Stimulated activated effector memory CD8-positive, alpha-beta T cell treated with anti-CD3 and anti-CD28 coated beads, Interleukin-12 subunit alpha, Interleukin-12 subunit beta, amount 100 ng/mL, for 72 hours (primary cell): Measurements from ENCODE around the gene TNIP3.

Experiments used
- ATAC-seq: fragments of 150-1000 bp; cut with Tn5 transposase; 2 replicates; pipeline ENCODE4 v1.10.0; 2021
- DNase-seq, 2 donors: peaks; one replicate each; pipeline ENCODE4 v3.0.0; 2021 to 2022; ENCODE audit warnings: low spot score in 2 of 2
- H3K27ac Mint-ChIP-seq: one replicate; pipeline ENCODE4 v1.8.0; 2022; ENCODE audit warnings: mild to moderate bottlenecking, mixed read lengths
- H3K36me3 Mint-ChIP-seq: one replicate; pipeline ENCODE4 v1.8.0; 2022; ENCODE audit warnings: mild to moderate bottlenecking, mixed read lengths
- H3K4me1 Mint-ChIP-seq: one replicate; pipeline ENCODE4 v1.8.0; 2022; ENCODE audit warnings: mixed read lengths
- H3K4me3 Mint-ChIP-seq: one replicate; pipeline ENCODE4 v1.8.0; 2022; ENCODE audit warnings: mild to moderate bottlenecking, mixed read lengths
- H3K9me3 Mint-ChIP-seq: one replicate; pipeline ENCODE4 v1.8.0; 2022; ENCODE audit warnings: mixed read lengths

Gene TNIP3

DNA sequence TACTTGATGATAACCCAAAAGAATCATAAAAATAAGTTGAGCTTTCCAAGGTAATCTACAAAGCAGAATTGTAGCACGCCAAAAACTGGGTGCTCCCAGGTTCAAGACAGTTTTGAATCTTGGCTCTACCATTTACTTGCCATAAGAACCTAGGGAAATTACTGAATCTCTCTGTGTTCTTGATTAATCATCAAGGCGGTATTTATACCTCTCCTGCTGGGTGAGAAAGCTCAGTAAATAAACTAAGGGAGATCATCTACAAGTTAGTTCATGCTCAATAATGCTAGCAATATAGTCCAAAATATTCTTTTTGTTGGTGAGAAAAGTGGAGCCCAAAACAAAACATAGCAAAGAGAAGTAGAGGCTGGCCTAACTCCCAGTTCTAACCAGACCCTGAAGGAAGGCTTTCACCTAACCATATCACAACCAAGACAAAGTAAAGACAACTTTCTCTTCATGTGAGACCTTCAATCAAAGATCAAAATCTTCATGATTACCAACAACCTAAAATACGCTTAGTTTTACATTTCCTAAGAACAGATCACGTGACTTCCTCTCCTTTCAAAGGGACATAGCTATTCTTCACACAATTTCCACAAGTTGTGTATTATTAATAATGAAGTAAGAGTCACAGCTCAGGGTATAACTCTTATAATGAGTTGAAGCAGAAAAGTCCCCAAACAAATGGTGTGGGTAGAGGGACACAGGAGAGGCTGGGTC, 34.4 kb downstream of the TNIP3 start:
- H3K4me3 Mint-ChIP-seq = no peak overlapping the region
- H3K9me3 Mint-ChIP-seq = no peaks in the 10 kb centered on the region
- peaks cover 21% of the 10 kb centered on the region for H3K4me1 Mint-ChIP-seq
- no peak overlapping the region for H3K27ac Mint-ChIP-seq
- DNase-seq = no peak
- no peak for ATAC-seq
- peaks cover 53% of the 10 kb centered on the region for H3K36me3 Mint-ChIP-seq

DNA sequence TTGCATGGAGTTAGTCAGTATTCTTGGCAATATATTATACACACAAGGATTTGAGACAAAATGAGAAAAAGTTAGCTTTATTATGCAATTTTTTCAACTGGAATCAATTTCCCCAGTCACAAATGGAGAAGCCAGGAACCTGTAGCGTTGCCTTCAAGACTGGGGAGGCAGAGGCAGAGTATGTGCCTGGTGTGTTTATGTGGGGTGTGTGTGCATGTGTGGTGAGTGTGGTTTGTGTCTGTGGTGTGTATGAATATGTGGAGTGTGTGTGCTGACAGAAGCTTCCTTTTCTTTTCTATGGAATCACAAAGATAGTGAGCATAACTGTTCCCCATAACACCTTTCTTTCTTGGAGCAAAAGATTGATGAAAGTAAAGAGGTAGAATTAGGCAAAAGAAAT, 37.0 kb downstream of the TNIP3 start:
- H3K4me1 Mint-ChIP-seq = peaks cover 21% of the 10 kb centered on the region
- DNase-seq (no peak), ATAC-seq (no peak)
- no peaks in the 10 kb centered on the region for H3K9me3 Mint-ChIP-seq
- no peak overlapping the region for H3K27ac Mint-ChIP-seq
- no peak overlapping the region for H3K4me3 Mint-ChIP-seq
- peaks cover 32% of the 10 kb centered on the region for H3K36me3 Mint-ChIP-seq

GRCh38 chr4:121126449-121127006, 37.6 kb downstream of the TNIP3 start:
- peaks cover 26% of the 10 kb centered on the region for H3K36me3 Mint-ChIP-seq
- ATAC-seq = no peak
- H3K4me3 Mint-ChIP-seq = no peak overlapping the region
- H3K9me3 Mint-ChIP-seq = no peaks in the 10 kb centered on the region
- peaks cover 21% of the 10 kb centered on the region for H3K4me1 Mint-ChIP-seq
- DNase-seq = no peak
- no peak overlapping the region for H3K27ac Mint-ChIP-seq

DNA sequence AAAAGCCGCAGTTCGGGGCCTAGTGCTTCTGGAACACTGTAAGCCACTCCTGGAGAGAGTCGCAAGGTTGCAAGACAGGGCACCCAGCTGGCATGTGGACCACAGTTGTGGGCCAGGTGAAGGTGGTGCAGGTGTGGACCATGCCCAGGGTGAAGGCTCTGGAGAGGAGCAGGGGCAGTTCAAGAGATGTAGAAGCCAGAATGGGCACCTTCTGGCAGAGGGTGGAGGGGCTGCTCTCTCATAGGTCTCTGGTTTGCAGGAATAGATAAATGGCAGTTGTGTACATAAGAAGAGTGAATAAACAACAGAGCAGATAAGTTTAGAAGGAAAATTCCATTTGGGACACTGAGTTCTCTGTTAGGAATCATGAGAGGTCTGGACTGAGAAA, 38.6 kb downstream of the TNIP3 start:
- DNase-seq (no peak), ATAC-seq (no peak)
- peaks cover 21% of the 10 kb centered on the region for H3K4me1 Mint-ChIP-seq
- peaks cover 22% of the 10 kb centered on the region for H3K36me3 Mint-ChIP-seq
- peak overlapping the region; percentile 76 for H3K27ac Mint-ChIP-seq
- H3K9me3 Mint-ChIP-seq = no peaks in the 10 kb centered on the region
- no peak overlapping the region for H3K4me3 Mint-ChIP-seq

- Mint-ChIP-seq H3K36me3 (peaks cover 5% of the 10 kb centered on the region), H3K4me3 (no peak overlapping the region), H3K27ac (no peak overlapping the region), H3K9me3 (no peaks in the 10 kb centered on the region), H3K4me1 (peaks cover 33% of the 10 kb centered on the region)
- ATAC-seq = no peak
- no peak for DNase-seq
Observed at GRCh38 chr4:121122661-121123060, 41.5 kb downstream of the TNIP3 start.

GRCh38 chr4:121119715-121120114, 44.4 kb downstream of the TNIP3 start:
- H3K36me3 Mint-ChIP-seq = no peaks in the 10 kb centered on the region
- no peaks in the 10 kb centered on the region for H3K9me3 Mint-ChIP-seq
- no peak overlapping the region for H3K4me3 Mint-ChIP-seq
- ATAC-seq = no peak
- H3K27ac Mint-ChIP-seq = no peak overlapping the region
- H3K4me1 Mint-ChIP-seq = peaks cover 16% of the 10 kb centered on the region
- DNase-seq = no peak

- DNase-seq (no peak), ATAC-seq (peak; percentile 51)
- Mint-ChIP-seq H3K4me1 (peaks cover 25% of the 10 kb centered on the region), H3K9me3 (no peaks in the 10 kb centered on the region), H3K36me3 (no peaks in the 10 kb centered on the region), H3K4me3 (no peak overlapping the region), H3K27ac (peak overlapping the region; percentile 60)
Observed at GRCh38 chr4:121118344-121118743, 45.8 kb downstream of the TNIP3 start.

GRCh38 chr4:121114756-121115155, 49.4 kb downstream of the TNIP3 start:
- Mint-ChIP-seq H3K4me1 (peaks cover 25% of the 10 kb centered on the region), H3K4me3 (no peak overlapping the region), H3K9me3 (no peaks in the 10 kb centered on the region), H3K27ac (no peak overlapping the region), H3K36me3 (no peaks in the 10 kb centered on the region)
- DNase-seq (peak in 1 of 2 donors; percentile 55), ATAC-seq (peak; percentile 93)

DNA sequence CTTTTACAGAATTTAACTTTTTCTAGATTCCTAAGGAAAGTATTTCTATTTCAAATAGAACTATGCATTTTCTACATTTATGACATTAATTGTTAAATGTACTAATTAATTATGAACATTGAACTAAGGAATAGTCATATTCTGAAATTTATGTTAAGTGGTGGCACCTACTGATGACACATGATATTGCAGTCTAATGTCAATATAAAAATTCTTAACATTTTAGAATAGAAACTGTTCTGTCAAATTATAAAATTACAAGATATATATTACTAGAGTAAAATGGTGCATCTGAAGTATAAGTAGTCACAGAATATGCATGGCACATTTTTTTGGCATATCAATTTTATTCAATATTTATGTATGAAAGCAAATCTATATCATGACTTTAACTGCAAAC, 51.6 kb downstream of the TNIP3 start:
- Mint-ChIP-seq H3K4me3 (no peak overlapping the region), H3K4me1 (peaks cover 13% of the 10 kb centered on the region), H3K9me3 (no peaks in the 10 kb centered on the region), H3K36me3 (no peaks in the 10 kb centered on the region), H3K27ac (no peak overlapping the region)
- DNase-seq (no peak), ATAC-seq (no peak)

DNA sequence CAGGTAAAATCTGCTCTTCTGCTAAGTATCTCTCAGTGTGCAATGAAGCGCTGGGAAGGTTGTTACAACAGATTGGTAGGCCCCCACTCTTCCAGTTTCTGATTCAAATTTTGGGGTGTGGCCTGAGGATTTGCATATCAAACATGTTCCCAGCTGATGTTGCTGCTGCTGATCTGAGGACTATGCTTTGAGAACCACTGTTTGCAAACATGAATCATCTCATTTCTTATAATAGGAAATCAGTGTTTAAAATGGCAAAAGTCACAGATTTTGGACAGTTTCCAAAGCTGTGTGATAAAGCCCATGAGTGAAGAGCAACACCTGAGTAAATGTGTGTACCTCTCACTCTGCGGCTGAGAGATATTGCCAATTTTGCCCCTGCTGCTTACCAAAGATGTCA, 55.6 kb downstream of the TNIP3 start:
- Mint-ChIP-seq H3K4me1 (no peaks in the 10 kb centered on the region), H3K36me3 (no peaks in the 10 kb centered on the region), H3K27ac (no peak overlapping the region), H3K9me3 (peaks cover 2% of the 10 kb centered on the region), H3K4me3 (no peak overlapping the region)
- DNase-seq (no peak), ATAC-seq (no peak)

DNA sequence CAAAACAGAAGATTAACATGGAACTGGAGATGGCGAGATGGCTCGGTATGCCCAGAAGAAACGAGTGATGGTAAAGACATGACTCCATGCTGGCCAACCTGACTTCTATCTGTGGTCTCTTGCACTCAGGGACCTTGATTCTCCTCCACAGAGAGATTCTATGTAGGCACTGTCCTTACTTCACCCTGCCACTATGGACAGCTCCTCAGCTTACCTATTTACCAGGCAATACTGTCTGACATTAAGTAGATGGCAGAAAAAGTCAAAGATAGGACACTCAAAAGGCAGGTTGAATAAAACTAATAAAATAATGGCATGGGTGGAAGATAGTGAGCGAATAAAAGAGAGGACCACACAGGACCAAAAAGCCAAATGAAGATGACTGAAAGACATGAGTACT, 56.6 kb downstream of the TNIP3 start:
- no peaks in the 10 kb centered on the region for H3K4me1 Mint-ChIP-seq
- DNase-seq = no peak
- H3K36me3 Mint-ChIP-seq = no peaks in the 10 kb centered on the region
- H3K9me3 Mint-ChIP-seq = peaks cover 2% of the 10 kb centered on the region
- H3K27ac Mint-ChIP-seq = no peak overlapping the region
- no peak overlapping the region for H3K4me3 Mint-ChIP-seq
- no peak for ATAC-seq

- no peak for ATAC-seq
- no peaks in the 10 kb centered on the region for H3K4me1 Mint-ChIP-seq
- H3K9me3 Mint-ChIP-seq = no peaks in the 10 kb centered on the region
- H3K4me3 Mint-ChIP-seq = no peak overlapping the region
- H3K36me3 Mint-ChIP-seq = no peaks in the 10 kb centered on the region
- no peak overlapping the region for H3K27ac Mint-ChIP-seq
- DNase-seq = no peak
Observed at GRCh38 chr4:121100093-121100775, 63.9 kb downstream of the TNIP3 start.

DNA sequence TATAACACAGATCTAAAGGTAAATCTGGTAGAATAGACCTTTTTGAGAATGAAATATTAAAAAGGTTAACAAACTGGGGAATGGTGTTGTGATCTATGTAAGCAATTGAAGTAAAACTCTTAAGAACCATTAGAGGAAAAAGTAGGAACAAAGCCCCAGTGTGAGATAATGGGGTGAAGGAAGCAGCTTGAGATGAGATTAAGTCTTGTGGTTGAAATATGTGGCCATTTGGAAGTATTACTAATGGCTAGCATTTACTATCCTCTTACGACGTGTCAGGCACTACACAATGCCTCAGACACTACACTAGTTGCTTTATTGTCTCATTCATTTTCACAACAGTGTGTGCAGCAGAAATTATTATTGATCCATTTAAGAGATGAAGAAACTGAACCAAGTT, 65.9 kb downstream of the TNIP3 start:
- H3K9me3 Mint-ChIP-seq = no peaks in the 10 kb centered on the region
- no peak overlapping the region for H3K27ac Mint-ChIP-seq
- DNase-seq = no peak
- H3K4me3 Mint-ChIP-seq = no peak overlapping the region
- no peak for ATAC-seq
- no peaks in the 10 kb centered on the region for H3K4me1 Mint-ChIP-seq
- no peaks in the 10 kb centered on the region for H3K36me3 Mint-ChIP-seq

DNA sequence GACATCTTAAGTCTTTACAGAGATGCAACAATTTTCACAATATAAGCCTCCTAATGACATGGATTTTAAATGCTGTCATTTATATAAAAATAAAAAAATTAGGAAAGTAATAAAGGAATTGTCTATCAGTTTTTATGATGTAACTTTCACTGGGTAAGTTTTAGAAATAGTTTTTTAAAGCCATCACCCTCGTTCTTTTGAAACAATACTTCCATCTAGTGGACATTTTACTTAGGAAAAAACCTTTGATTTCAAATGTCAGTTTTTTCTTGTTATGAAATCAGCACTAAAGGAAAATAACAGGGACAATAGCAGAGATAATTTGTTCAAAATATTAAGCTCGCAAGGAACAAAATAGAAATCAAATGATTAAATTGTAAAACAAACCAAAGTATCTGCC, 67.5 kb downstream of the TNIP3 start:
- no peaks in the 10 kb centered on the region for H3K4me1 Mint-ChIP-seq
- DNase-seq (no peak), ATAC-seq (no peak)
- no peak overlapping the region for H3K27ac Mint-ChIP-seq
- no peaks in the 10 kb centered on the region for H3K36me3 Mint-ChIP-seq
- no peaks in the 10 kb centered on the region for H3K9me3 Mint-ChIP-seq
- H3K4me3 Mint-ChIP-seq = no peak overlapping the region

DNA sequence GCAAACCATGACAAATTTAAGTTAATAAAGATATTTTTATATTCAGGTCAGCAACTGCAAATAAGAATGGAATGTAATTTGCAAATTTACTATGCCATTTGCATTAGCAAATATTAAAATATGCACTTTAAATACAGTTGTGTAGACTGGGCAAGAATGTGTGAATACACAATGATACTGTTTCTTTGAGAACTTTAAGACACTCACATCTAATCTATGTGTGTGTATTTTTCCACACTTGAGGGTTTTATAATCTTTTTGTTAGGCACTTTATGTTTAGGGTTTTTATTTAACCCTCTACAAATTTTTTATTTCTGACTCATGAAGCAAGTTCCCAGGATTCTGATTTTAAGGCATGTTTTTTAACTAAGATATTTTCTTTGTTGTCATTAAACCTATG, 67.9 kb downstream of the TNIP3 start:
- Mint-ChIP-seq H3K4me3 (no peak overlapping the region), H3K27ac (no peak overlapping the region), H3K4me1 (no peaks in the 10 kb centered on the region), H3K36me3 (no peaks in the 10 kb centered on the region), H3K9me3 (no peaks in the 10 kb centered on the region)
- DNase-seq (no peak), ATAC-seq (no peak)

GRCh38 chr4:121094297-121094966, 69.7 kb downstream of the TNIP3 start:
- H3K4me3 Mint-ChIP-seq = no peak overlapping the region
- H3K36me3 Mint-ChIP-seq = no peaks in the 10 kb centered on the region
- H3K27ac Mint-ChIP-seq = no peak overlapping the region
- no peaks in the 10 kb centered on the region for H3K4me1 Mint-ChIP-seq
- ATAC-seq (no peak), DNase-seq (no peak)
- H3K9me3 Mint-ChIP-seq = no peaks in the 10 kb centered on the region
